NCI-H526 treated with DMSO at 0.1 percent for 48 hours (cell line): ENCODE measurements around the gene SYN1.

Experiments
- DNase-seq: peaks from one replicate; lab custom pipeline; 2025; lab: John Stamatoyannopoulos, UW

The SYN1 gene

GRCh38 chrX:47523297-47523696 lies 96.4 kb downstream of the SYN1 start:
- peak; percentile 61 for DNase-seq
